Endothelial cell of umbilical vein (primary cell): ENCODE results near the gene NIT2. TPM values are rescaled to one million over a fixed set of nuclear protein-coding genes. Genes with fewer than 3 reads are reported as not detected.

Experiments
- BruUV-seq: library from RNA; stranded (reverse); fragments of 400-500 nt; replicated peaks from 2 replicates; lab custom pipeline; 2021; lab: Mats Ljungman, UMichigan
- CTCF ChIA-PET: fragments of 300-600, 350-600 bp; sonication (Branson Sonifier 250); formaldehyde crosslinking; loops from one replicate; lab custom pipeline; 2021; ENCODE audit warnings: antibody characterized with exemption, inconsistent platforms; lab: Charles Lee
- POLR2A ChIA-PET: fragments of 300-600, 350-600 bp; sonication (Branson Sonifier 250); formaldehyde crosslinking; loops from one replicate; lab custom pipeline; 2021; ENCODE audit warnings: antibody characterized with exemption, inconsistent platforms; lab: Charles Lee
- DNase-seq: peaks from one replicate; pipeline ENCODE4 v3.0.0-alpha.2; 2011; ENCODE audit warnings: low read depth, low spot score
- FAIRE-seq: peaks from 2 replicates; lab custom pipeline; 2011; peaks lifted over from hg19 to GRCh38; lab: Jason Lieb, UNC
- H2AFZ ChIP-seq: 2 replicates; pipeline ENCODE4 v1.6.0; 2012; ENCODE audit warnings: low read depth, low read length, control low read depth, inconsistent platforms
- H3K27ac ChIP-seq: 2 replicates; pipeline ENCODE4 v1.5.1; 2011; ENCODE audit warnings: low read depth, mild to moderate bottlenecking, control low read depth, low read length, moderate library complexity; ENCODE audit not compliant: insufficient read depth
- H3K27me3 ChIP-seq, 2 experiments: 2 replicates each; pipeline versions ENCODE4 v1.6.0 to v1.6.1; 2011; ENCODE audit warnings: low read length in 2 of 2, mixed read lengths in 1 of 2; ENCODE audit not compliant: control insufficient read depth in 2 of 2, insufficient read depth in 2 of 2
- H3K36me3 ChIP-seq, 2 experiments: 2 replicates in 1 of 2; 3 replicates in 1 of 2; pipeline ENCODE4 v1.5.1; 2011; ENCODE audit warnings: low read length in 2 of 2, mild to moderate bottlenecking in 1 of 2, moderate library complexity in 1 of 2; ENCODE audit not compliant: control insufficient read depth in 2 of 2, insufficient read depth in 2 of 2; ENCODE audit errors: extremely low read depth in 1 of 2
- H3K4me1 ChIP-seq: 3 replicates; pipeline ENCODE4 v1.5.1; 2011; ENCODE audit warnings: mild to moderate bottlenecking, low read length; ENCODE audit not compliant: control insufficient read depth, insufficient read depth; ENCODE audit errors: extremely low read depth
- H3K4me2 ChIP-seq: 2 replicates; pipeline ENCODE4 v1.6.1; 2011; ENCODE audit warnings: low read length, control low read depth, mixed read lengths; ENCODE audit not compliant: insufficient read depth
- H3K4me3 ChIP-seq, 3 experiments: fragments of 200-600 bp in 1 of 3; sonication (generic), shearing (Covaris generic) in 1 of 3; replicated peaks in 1 of 3; 2 replicates each; pipeline ENCODE4 v1.5.1; 2011 to 2016; ENCODE audit warnings: control low read depth in 3 of 3, low read length in 3 of 3, mild to moderate bottlenecking in 2 of 3, inconsistent platforms in 1 of 3, low read depth in 1 of 3, moderate library complexity in 1 of 3; ENCODE audit not compliant: insufficient read depth in 1 of 3
- H3K79me2 ChIP-seq: 2 replicates; pipeline ENCODE4 v1.6.0; 2012; ENCODE audit warnings: low read length, inconsistent platforms; ENCODE audit not compliant: control insufficient read depth, insufficient read depth
- H3K9ac ChIP-seq: replicated peaks from 2 replicates; pipeline ENCODE3; 2011; ENCODE audit warnings: low read length, control low read depth; ENCODE audit not compliant: insufficient read depth; ENCODE audit errors: extremely low read depth
- H3K9me1 ChIP-seq: replicated peaks from 3 replicates; pipeline ENCODE4 v1.6.0; 2011; ENCODE audit warnings: mild to moderate bottlenecking, low read length; ENCODE audit not compliant: control insufficient read depth, insufficient read depth; ENCODE audit errors: extremely low read depth
- H3K9me3 ChIP-seq: replicated peaks from 2 replicates; pipeline ENCODE4 v1.5.1; 2012; ENCODE audit warnings: low read length, inconsistent platforms; ENCODE audit not compliant: control insufficient read depth, insufficient read depth
- H4K20me1 ChIP-seq: replicated peaks from 2 replicates; pipeline ENCODE3; 2011; ENCODE audit warnings: mild to moderate bottlenecking, low read length; ENCODE audit not compliant: control insufficient read depth, insufficient read depth; ENCODE audit errors: extremely low read depth
- CTCF ChIP-seq, 2 donors: IDR thresholded peaks; 1 replicate in 1 of 2; 2 replicates in 1 of 2; pipeline ENCODE4 v1.5.1; 2011; ENCODE audit warnings: low read length in 2 of 2, mild to moderate bottlenecking in 2 of 2, moderate library complexity in 2 of 2, control low read depth in 1 of 2, inconsistent platforms in 1 of 2, low read depth in 1 of 2; ENCODE audit not compliant: insufficient read depth in 1 of 2; ENCODE audit errors: extremely low read depth in 1 of 2
- EZH2 ChIP-seq: IDR thresholded peaks from 2 replicates; pipeline ENCODE4 v1.6.1; 2012; ENCODE audit warnings: borderline replicate concordance, low read depth, mild to moderate bottlenecking, moderate library complexity, low read length, inconsistent platforms; ENCODE audit not compliant: severe bottlenecking
- FOS ChIP-seq: IDR thresholded peaks from 2 replicates; pipeline ENCODE4 v1.6.1; 2011; ENCODE audit warnings: mild to moderate bottlenecking, low read length, moderate library complexity, borderline replicate concordance; ENCODE audit not compliant: insufficient read depth
- GATA2 ChIP-seq: IDR thresholded peaks from 2 replicates; pipeline ENCODE4 v1.7.0; 2011; ENCODE audit warnings: low read depth, mild to moderate bottlenecking, moderate library complexity, mixed read lengths, low read length; ENCODE audit not compliant: insufficient read length, insufficient read depth
- JUN ChIP-seq: IDR thresholded peaks from 2 replicates; pipeline ENCODE4 v1.6.1; 2011; ENCODE audit warnings: borderline replicate concordance, low read depth; ENCODE audit not compliant: insufficient read length, insufficient read depth
- MYC ChIP-seq: IDR thresholded peaks from one replicate; pipeline ENCODE4 v1.6.1; 2011; ENCODE audit warnings: mild to moderate bottlenecking, low read depth, low read length
- POLR2A ChIP-seq: IDR thresholded peaks from 2 replicates; pipeline ENCODE4 v1.6.1; 2012; ENCODE audit warnings: low read depth, mild to moderate bottlenecking, control low read depth, low read length
- POLR2AphosphoS5 ChIP-seq: IDR thresholded peaks from 2 replicates; pipeline ENCODE4 v1.6.1; 2012; ENCODE audit warnings: low read depth, mild to moderate bottlenecking, control low read depth, low read length, moderate library complexity; ENCODE audit not compliant: insufficient read depth
- dilution Hi-C: fragments of 300-500 bp; cut with MboI; formaldehyde crosslinking; loops from one replicate; pipeline ENCODE4 v1.15.0; 2019; ENCODE audit warnings: low sequenced_read_pairs; ENCODE audit not compliant: extremely low pct_ligation_motif_present
- intact Hi-C: fragments of 100-400 bp; cut with micrococcal nuclease; formaldehyde crosslinking; loops from one replicate; pipeline ENCODE4 v1.10.0; 2022
- polyA plus RNA-seq, 4 experiments: library from polyadenylated mRNA; depleted of rRNA in 3 of 4; stranded (reverse) in 3 of 4; unstranded in 1 of 4; fragments of >200 nt; gene quantifications; 2 replicates each; pipeline versions ENCODE4 v1.2.1 to v1.2.3, GENCODE V29; 2011 to 2012; ENCODE audit warnings: missing spikeins in 1 of 4
- total RNA-seq: library from RNA; stranded (reverse); gene quantifications from 2 replicates; pipeline ENCODE4 v1.2.3, GENCODE V29; 2021
- TF ChIP-seq, protein P1 (sequence below): IDR thresholded peaks from 2 replicates; pipeline ENCODE4 v1.6.1; 2011; ENCODE audit not compliant: insufficient read depth, insufficient read length

The NIT2 gene
- total and polyA plus RNA-seq, 2 donors (not counting 3 experiments of a cell fraction or from before 2014, with no cell fraction given) = 19.4 to 20.5 TPM

GRCh38 chr3:100329800-100330489, 4.6 kb upstream of the NIT2 start:
- no peaks in the 10 kb centered on the region for H3K9me1 ChIP-seq
- H3K36me3 ChIP-seq = peaks cover 0 to 2% of the 10 kb centered on the region in 2 experiments
- POLR2A ChIA-PET = no interaction called here
- no peaks in the 10 kb centered on the region for H4K20me1 ChIP-seq
- H2AFZ ChIP-seq = no peak overlapping the region
- no peaks in the 10 kb centered on the region for H3K79me2 ChIP-seq
- CTCF ChIA-PET = no interaction called here
- no peak overlapping the region for H3K27ac ChIP-seq
- no peak overlapping the region for H3K9ac ChIP-seq
- no peaks in the 10 kb centered on the region for H3K27me3 ChIP-seq
- FAIRE-seq = no peak
- TF ChIP-seq, protein P1, sequence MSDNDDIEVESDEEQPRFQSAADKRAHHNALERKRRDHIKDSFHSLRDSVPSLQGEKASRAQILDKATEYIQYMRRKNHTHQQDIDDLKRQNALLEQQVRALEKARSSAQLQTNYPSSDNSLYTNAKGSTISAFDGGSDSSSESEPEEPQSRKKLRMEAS = no peak
- TF ChIP-seq CTCF (IDR thresholded peaks at IDR 0.05; ENCODE audit: extremely low read depth in 1 of 2, insufficient read depth in 1 of 2, low read depth in 1 of 2, low read length in 2 of 2) (no peak), EZH2 (no peak), GATA2 (no peak), JUN (no peak), MYC (no peak), POLR2AphosphoS5 (no peak), FOS (no peak), POLR2A (no peak)
- intact Hi-C loops (no loop called here), dilution Hi-C loops (no loop called here)
- no peak overlapping the region for H3K4me2 ChIP-seq
- no peak for DNase-seq
- no peak overlapping the region for H3K4me3 ChIP-seq
- H3K4me1 ChIP-seq = peaks cover 4% of the 10 kb centered on the region
- BruUV-seq = no TSS peak
- no peaks in the 10 kb centered on the region for H3K9me3 ChIP-seq
